B cell (primary cell): ENCODE measurements around the gene RAC3.

Source experiments
- CTCF ChIP-seq: fragments of 200-600 bp; IDR thresholded peaks from one replicate; pipeline ENCODE4 v1.8.0; 2022; ENCODE audit warnings: antibody characterized with exemption, mild to moderate bottlenecking
- EZH2 ChIP-seq: IDR thresholded peaks from 2 replicates; pipeline ENCODE4 v1.6.1; 2012; ENCODE audit warnings: borderline replicate concordance, low read depth, mild to moderate bottlenecking, moderate library complexity, low read length; ENCODE audit not compliant: insufficient read depth, poor library complexity, severe bottlenecking

GRCh38 chr17:82035488-82035887 is 4.0 kb downstream of the RAC3 start:
- TF ChIP-seq EZH2, result no peak
- no peak for TF ChIP-seq CTCF
